HEK293 (cell line): Measurements from ENCODE around the gene GREM2.

Experiments used
- GLI4 ChIP-seq: fragments of 450-650 bp; formaldehyde crosslinking; IDR thresholded peaks from 2 replicates; pipeline ENCODE4 v1.5.1; 2016; ENCODE audit warnings: missing biosample characterization, missing genetic modification characterization
- KLF9 ChIP-seq: fragments of 450-650 bp; formaldehyde crosslinking; IDR thresholded peaks from 2 replicates; pipeline ENCODE4 v1.5.1; 2016; ENCODE audit warnings: missing biosample characterization, missing genetic modification characterization, low read depth
- MEIS1 ChIP-seq: sonication (generic); formaldehyde crosslinking; IDR thresholded peaks from 2 replicates; pipeline ENCODE4 v1.8.1; 2022; ENCODE audit warnings: missing genetic modification reagents, mild to moderate bottlenecking, borderline replicate concordance
- PATZ1 ChIP-seq: fragments of 450-650 bp; formaldehyde crosslinking; IDR thresholded peaks from 2 replicates; pipeline ENCODE4 v1.5.1; 2016; ENCODE audit warnings: missing biosample characterization, missing genetic modification characterization
- YY1 ChIP-seq: fragments of 450-650 bp; formaldehyde crosslinking; IDR thresholded peaks from 2 replicates; pipeline ENCODE4 v1.5.1; 2018; ENCODE audit warnings: missing biosample characterization, missing genetic modification characterization
- ZFP3 ChIP-seq: fragments of 450-650 bp; formaldehyde crosslinking; IDR thresholded peaks from 2 replicates; pipeline ENCODE4 v1.5.1; 2016; ENCODE audit warnings: low read depth, missing biosample characterization, missing genetic modification characterization
- ZFP69B ChIP-seq: fragments of 450-650 bp; formaldehyde crosslinking; IDR thresholded peaks from 2 replicates; pipeline ENCODE4 v1.5.1; 2016; ENCODE audit warnings: missing biosample characterization, missing genetic modification characterization
- ZNF112 ChIP-seq: fragments of 450-650 bp; formaldehyde crosslinking; IDR thresholded peaks from 2 replicates; pipeline ENCODE4 v1.5.0; 2017; ENCODE audit warnings: missing biosample characterization, missing genetic modification characterization
- ZNF169 ChIP-seq: fragments of 450-650 bp; formaldehyde crosslinking; IDR thresholded peaks from 2 replicates; pipeline ENCODE4 v1.5.1; 2016; ENCODE audit warnings: missing biosample characterization, missing genetic modification characterization
- ZNF274 ChIP-seq, 2 experiments: fragments of 200-500 bp in 1 of 2; fragments of 450-650 bp in 1 of 2; sonication (Bioruptor generic) in 1 of 2; formaldehyde crosslinking in 1 of 2; IDR thresholded peaks; 2 replicates each; pipeline versions ENCODE4 v1.5.1 to v1.6.1; 2014 to 2016; ENCODE audit warnings: borderline replicate concordance in 1 of 2, inconsistent platforms in 1 of 2, low read length in 1 of 2, missing biosample characterization in 1 of 2, missing genetic modification characterization in 1 of 2
- ZNF37A ChIP-seq: fragments of 450-650 bp; IDR thresholded peaks from 2 replicates; pipeline ENCODE4 v1.5.1; 2018; ENCODE audit warnings: missing biosample characterization, missing genetic modification characterization
- TF ChIP-seq, protein P1 (sequence below): fragments of 450-650 bp; formaldehyde crosslinking; IDR thresholded peaks from 2 replicates; pipeline ENCODE4 v1.5.1; 2016; ENCODE audit warnings: missing biosample characterization, missing genetic modification characterization
- TF ChIP-seq, protein P2 (sequence below): fragments of 450-650 bp; formaldehyde crosslinking; IDR thresholded peaks from 2 replicates; pipeline ENCODE4 v1.5.1; 2016; ENCODE audit warnings: missing biosample characterization, missing genetic modification characterization
- TF ChIP-seq, protein P3 (sequence below): fragments of 450-650 bp; formaldehyde crosslinking; IDR thresholded peaks from 2 replicates; pipeline ENCODE4; 2016; ENCODE audit warnings: missing biosample characterization, missing genetic modification characterization

- TF ChIP-seq ZNF112 (tag by site-specific recombination) (no peak), ZFP69B (no peak), GLI4 (tag by site-specific recombination) (no peak), PATZ1 (tag by site-specific recombination) (no peak), ZNF274 (IDR thresholded peaks at IDR 0.05; ENCODE audit: low read length) (no peak), ZNF274 (tag by site-specific recombination; IDR thresholded peaks at IDR 0.05; ENCODE audit: borderline replicate concordance) (no peak), ZFP3 (tag by site-specific recombination) (no peak), YY1 (no peak), KLF9 (no peak), ZNF169 (tag by site-specific recombination) (no peak), MEIS1 (CRISPR knock-in tag) (no peak), ZNF37A (no peak)
- TF ChIP-seq, protein P1, sequence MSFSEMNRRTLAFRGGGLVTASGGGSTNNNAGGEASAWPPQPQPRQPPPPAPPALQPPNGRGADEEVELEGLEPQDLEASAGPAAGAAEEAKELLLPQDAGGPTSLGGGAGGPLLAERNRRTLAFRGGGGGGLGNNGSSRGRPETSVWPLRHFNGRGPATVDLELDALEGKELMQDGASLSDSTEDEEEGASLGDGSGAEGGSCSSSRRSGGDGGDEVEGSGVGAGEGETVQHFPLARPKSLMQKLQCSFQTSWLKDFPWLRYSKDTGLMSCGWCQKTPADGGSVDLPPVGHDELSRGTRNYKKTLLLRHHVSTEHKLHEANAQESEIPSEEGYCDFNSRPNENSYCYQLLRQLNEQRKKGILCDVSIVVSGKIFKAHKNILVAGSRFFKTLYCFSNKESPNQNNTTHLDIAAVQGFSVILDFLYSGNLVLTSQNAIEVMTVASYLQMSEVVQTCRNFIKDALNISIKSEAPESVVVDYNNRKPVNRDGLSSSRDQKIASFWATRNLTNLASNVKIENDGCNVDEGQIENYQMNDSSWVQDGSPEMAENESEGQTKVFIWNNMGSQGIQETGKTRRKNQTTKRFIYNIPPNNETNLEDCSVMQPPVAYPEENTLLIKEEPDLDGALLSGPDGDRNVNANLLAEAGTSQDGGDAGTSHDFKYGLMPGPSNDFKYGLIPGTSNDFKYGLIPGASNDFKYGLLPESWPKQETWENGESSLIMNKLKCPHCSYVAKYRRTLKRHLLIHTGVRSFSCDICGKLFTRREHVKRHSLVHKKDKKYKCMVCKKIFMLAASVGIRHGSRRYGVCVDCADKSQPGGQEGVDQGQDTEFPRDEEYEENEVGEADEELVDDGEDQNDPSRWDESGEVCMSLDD (tag by site-specific recombination): no peak
- TF ChIP-seq, protein P2, sequence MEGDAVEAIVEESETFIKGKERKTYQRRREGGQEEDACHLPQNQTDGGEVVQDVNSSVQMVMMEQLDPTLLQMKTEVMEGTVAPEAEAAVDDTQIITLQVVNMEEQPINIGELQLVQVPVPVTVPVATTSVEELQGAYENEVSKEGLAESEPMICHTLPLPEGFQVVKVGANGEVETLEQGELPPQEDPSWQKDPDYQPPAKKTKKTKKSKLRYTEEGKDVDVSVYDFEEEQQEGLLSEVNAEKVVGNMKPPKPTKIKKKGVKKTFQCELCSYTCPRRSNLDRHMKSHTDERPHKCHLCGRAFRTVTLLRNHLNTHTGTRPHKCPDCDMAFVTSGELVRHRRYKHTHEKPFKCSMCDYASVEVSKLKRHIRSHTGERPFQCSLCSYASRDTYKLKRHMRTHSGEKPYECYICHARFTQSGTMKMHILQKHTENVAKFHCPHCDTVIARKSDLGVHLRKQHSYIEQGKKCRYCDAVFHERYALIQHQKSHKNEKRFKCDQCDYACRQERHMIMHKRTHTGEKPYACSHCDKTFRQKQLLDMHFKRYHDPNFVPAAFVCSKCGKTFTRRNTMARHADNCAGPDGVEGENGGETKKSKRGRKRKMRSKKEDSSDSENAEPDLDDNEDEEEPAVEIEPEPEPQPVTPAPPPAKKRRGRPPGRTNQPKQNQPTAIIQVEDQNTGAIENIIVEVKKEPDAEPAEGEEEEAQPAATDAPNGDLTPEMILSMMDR (tag by site-specific recombination): no peak
- TF ChIP-seq, protein P3, sequence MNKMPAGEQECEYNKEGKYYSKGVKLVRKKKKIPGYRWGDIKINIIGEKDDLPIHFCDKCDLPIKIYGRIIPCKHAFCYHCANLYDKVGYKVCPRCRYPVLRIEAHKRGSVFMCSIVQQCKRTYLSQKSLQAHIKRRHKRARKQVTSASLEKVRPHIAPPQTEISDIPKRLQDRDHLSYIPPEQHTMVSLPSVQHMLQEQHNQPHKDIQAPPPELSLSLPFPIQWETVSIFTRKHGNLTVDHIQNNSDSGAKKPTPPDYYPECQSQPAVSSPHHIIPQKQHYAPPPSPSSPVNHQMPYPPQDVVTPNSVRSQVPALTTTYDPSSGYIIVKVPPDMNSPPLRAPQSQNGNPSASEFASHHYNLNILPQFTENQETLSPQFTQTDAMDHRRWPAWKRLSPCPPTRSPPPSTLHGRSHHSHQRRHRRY: no peak
These were observed 22.3 kb downstream of the GREM2 start for GRCh38 chr1:240589585-240590110.
